CD4-positive, alpha-beta T cell (primary cell): ENCODE data around the gene PIK3C3. TPM values are rescaled to one million over a fixed set of nuclear protein-coding genes. Genes with fewer than 3 reads are reported as not detected.

ENCODE experiments used
- ATAC-seq: fragments of 200-7000 bp; cut with Tn5 transposase; one replicate; pipeline ENCODE4 v1.10.0; 2022; ENCODE audit warnings: mild to moderate bottlenecking; ENCODE audit not compliant: poor library complexity
- CTCF ChIA-PET: fragments of 350-600 bp; sonication (Branson Sonifier 250); formaldehyde crosslinking; loops from one replicate; lab custom pipeline; 2021; ENCODE audit warnings: antibody characterized with exemption, inconsistent platforms; lab: Charles Lee
- POLR2A ChIA-PET: fragments of 350-600 bp; sonication (Branson Sonifier 250); formaldehyde crosslinking; loops from one replicate; lab custom pipeline; 2021; ENCODE audit warnings: antibody characterized with exemption, inconsistent platforms; lab: Charles Lee
- DNase-seq, 14 experiments: peaks; one replicate each; pipeline ENCODE4 v3.0.0-alpha.2; 2013 to 2020; ENCODE audit warnings: mixed read lengths in 2 of 14
- H3K27ac ChIP-seq, 2 donors: one replicate each; pipeline versions ENCODE4 v1.5.1 to v1.7.0; 2013; ENCODE audit warnings: low read length in 2 of 2, low read depth in 1 of 2, mild to moderate bottlenecking in 1 of 2
- H3K27me3 ChIP-seq, 2 experiments: 1 replicate in 1 of 2; 2 replicates in 1 of 2; pipeline versions ENCODE4 v1.6.1 to v1.7.0; 2013; ENCODE audit warnings: low read length in 2 of 2, control low read depth in 1 of 2, mild to moderate bottlenecking in 1 of 2, moderate library complexity in 1 of 2; ENCODE audit not compliant: insufficient read depth in 2 of 2, control insufficient read depth in 1 of 2
- H3K36me3 ChIP-seq: one replicate; pipeline ENCODE4 v1.6.1; 2013; ENCODE audit warnings: low read length, control low read depth; ENCODE audit not compliant: insufficient read depth
- H3K4me1 ChIP-seq: one replicate; pipeline ENCODE4 v1.6.1; 2013; ENCODE audit warnings: low read length, control low read depth; ENCODE audit not compliant: insufficient read depth
- H3K4me3 ChIP-seq: one replicate; pipeline ENCODE4 v1.5.1; 2013; ENCODE audit warnings: mild to moderate bottlenecking, low read length, moderate library complexity
- H3K9me3 ChIP-seq, 2 experiments: 1 replicate in 1 of 2; 2 replicates in 1 of 2; pipeline versions ENCODE4 v1.6.1 to v1.7.0; 2013; ENCODE audit warnings: low read length in 2 of 2, mild to moderate bottlenecking in 2 of 2, control low read depth in 1 of 2, moderate library complexity in 1 of 2; ENCODE audit not compliant: control insufficient read depth in 1 of 2, insufficient read depth in 1 of 2
- H3K27ac Mint-ChIP-seq: one replicate; pipeline ENCODE4 v1.8.0; 2020; ENCODE audit warnings: mixed read lengths
- H3K27me3 Mint-ChIP-seq: one replicate; pipeline ENCODE4 v1.8.0; 2021; ENCODE audit warnings: mixed read lengths
- H3K36me3 Mint-ChIP-seq: one replicate; pipeline ENCODE4 v1.8.0; 2021; ENCODE audit warnings: low read depth, mixed read lengths
- H3K4me1 Mint-ChIP-seq: one replicate; pipeline ENCODE4 v1.8.0; 2021; ENCODE audit warnings: low read depth, mixed read lengths
- H3K4me3 Mint-ChIP-seq: one replicate; pipeline ENCODE4 v1.8.0; 2020; ENCODE audit warnings: mild to moderate bottlenecking, mixed read lengths
- H3K9me3 Mint-ChIP-seq: one replicate; pipeline ENCODE4 v1.8.0; 2020; ENCODE audit warnings: mixed read lengths
- CTCF ChIP-seq: fragments of 200-600 bp; IDR thresholded peaks from one replicate; pipeline ENCODE4 v1.8.0; 2022; ENCODE audit warnings: antibody characterized with exemption, mild to moderate bottlenecking
- intact Hi-C, 2 experiments: fragments of 100-400 bp; cut with DNase I in 1 of 2; cut with micrococcal nuclease in 1 of 2; formaldehyde crosslinking; loops; one replicate each; pipeline versions ENCODE4 v1.15.1 to v1.9.0; 2023 to 2025; cut with DNase I, micrococcal nuclease
- total RNA-seq, 174 experiments: library from RNA in 2 of 174; stranded (reverse) in 2 of 174; gene quantifications; one replicate each; pipeline ENCODE4 v1.2.3 and lab custom pipeline; 2021 to 2026

The PIK3C3 gene
- total RNA-seq, 2 experiments from 2014 or later = 33.5 to 34.2 TPM

GRCh38 chr18:42039396-42039795 lies 84.4 kb downstream of the PIK3C3 start:
- no peak overlapping the region for H3K27ac Mint-ChIP-seq
- no peak overlapping the region for H3K4me3 Mint-ChIP-seq

GRCh38 chr18:42041793-42042192 lies 86.8 kb downstream of the PIK3C3 start:
- no peaks in the 10 kb centered on the region for H3K4me1 ChIP-seq
- H3K36me3 ChIP-seq = peaks cover 60% of the 10 kb centered on the region
- no peak for TF ChIP-seq CTCF
- ChIA-PET POLR2A (no interaction called here), CTCF (no interaction called here)
- H3K4me1 Mint-ChIP-seq = no peaks in the 10 kb centered on the region
- H3K36me3 Mint-ChIP-seq = peaks cover 81% of the 10 kb centered on the region
- H3K9me3 ChIP-seq = no peaks in the 10 kb centered on the region
- no peak overlapping the region for H3K27ac Mint-ChIP-seq
- no peaks in the 10 kb centered on the region for H3K27me3 ChIP-seq
- H3K9me3 Mint-ChIP-seq = no peaks in the 10 kb centered on the region
- no peak for DNase-seq
- H3K4me3 ChIP-seq = no peak overlapping the region
- ATAC-seq = no peak
- intact Hi-C loops = loop anchor here in 1 of 2 experiments (5.0 kb wide), 1 partner anchor 39 kb away; no protein-coding TSS in a partner anchor
- H3K27me3 Mint-ChIP-seq = no peaks in the 10 kb centered on the region
- no peak overlapping the region for H3K4me3 Mint-ChIP-seq
- no peak overlapping the region for H3K27ac ChIP-seq

More at GRCh38 chr18:42039396-42039795, 84.4 kb downstream of the PIK3C3 start:
- Mint-ChIP-seq H3K27me3 (no peaks in the 10 kb centered on the region), H3K9me3 (no peaks in the 10 kb centered on the region), H3K4me1 (no peaks in the 10 kb centered on the region), H3K36me3 (peaks cover 90% of the 10 kb centered on the region)
- TF ChIP-seq CTCF = no peak
- Histone ChIP-seq H3K27me3 (no peaks in the 10 kb centered on the region), H3K36me3 (peaks cover 59% of the 10 kb centered on the region), H3K9me3 (no peaks in the 10 kb centered on the region), H3K27ac (no peak overlapping the region), H3K4me3 (no peak overlapping the region), H3K4me1 (no peaks in the 10 kb centered on the region)
- ATAC-seq (no peak), DNase-seq (no peak)
- CTCF ChIA-PET = interaction anchor here (1.0 to 1.7 kb wide), 3 partner anchors 11 to 14 kb away, joined by 3 to 5 read pairs (median 3); no protein-coding TSS in a partner anchor
- POLR2A ChIA-PET = no interaction called here
- intact Hi-C loops = no loop called here

- no peaks in the 10 kb centered on the region for H3K4me1 ChIP-seq
- no peak for TF ChIP-seq CTCF
- H3K27ac ChIP-seq = no peak overlapping the region
- no peaks in the 10 kb centered on the region for H3K9me3 ChIP-seq
- peaks cover 80% of the 10 kb centered on the region for H3K36me3 Mint-ChIP-seq
- no peaks in the 10 kb centered on the region for H3K4me1 Mint-ChIP-seq
- ChIA-PET CTCF (interaction anchor here (1.5 kb wide), 1 partner anchor 17 kb away, joined by 3 read pairs; no protein-coding TSS in a partner anchor), POLR2A (no interaction called here)
- H3K4me3 Mint-ChIP-seq = no peak overlapping the region
- no peaks in the 10 kb centered on the region for H3K27me3 ChIP-seq
- no peak overlapping the region for H3K27ac Mint-ChIP-seq
- DNase-seq (no peak), ATAC-seq (no peak)
- no peak overlapping the region for H3K4me3 ChIP-seq
- intact Hi-C loops = no loop called here
- no peaks in the 10 kb centered on the region for H3K27me3 Mint-ChIP-seq
- peaks cover 64% of the 10 kb centered on the region for H3K36me3 ChIP-seq
- no peaks in the 10 kb centered on the region for H3K9me3 Mint-ChIP-seq
Measured at GRCh38 chr18:42045346-42045745, 90.3 kb downstream of the PIK3C3 start.
